ENCODE measurements around the gene MAX. TPM values are rescaled to one million over a fixed set of nuclear protein-coding genes. Genes with fewer than 3 reads are reported as not detected.

Gene MAX
- total and polyA plus RNA-seq, 2 of the 8 experiments (the other 6 are each of a cell fraction or from before 2014, with no cell fraction given), result 36.9 to 65.1 TPM

GRCh38 chr14:65109357-65109756, 7.0 kb upstream of the MAX start:
- Histone ChIP-seq H3K4ac (replicated peaks; ENCODE audit: insufficient read length, low read depth, low read length) (no peak overlapping the region), H3K23ac (ENCODE audit: insufficient read length) (no peak overlapping the region), H3K27ac (ENCODE audit: low read depth, low read length) (no peak overlapping the region), H2AK5ac (ENCODE audit: low read depth, low read length) (no peak overlapping the region), H2BK15ac (ENCODE audit: low read length) (no peak overlapping the region), H2AFZ (ENCODE audit: low read length) (no peak overlapping the region), H3K79me1 (ENCODE audit: low read depth, low read length) (no peaks in the 10 kb centered on the region), H4K8ac (ENCODE audit: extremely low read depth, insufficient read depth, low read length) (no peak overlapping the region), H3K56ac (replicated peaks; ENCODE audit: insufficient read length, low read depth, low read length) (no peak overlapping the region), H3K4me3 (ENCODE audit: extremely low read depth in 1 of 4, insufficient read depth in 2 of 4, low read depth in 3 of 4, low read length in 4 of 4) (no peak overlapping the region), H4K5ac (ENCODE audit: insufficient read length, low read depth, low read length) (no peak overlapping the region), H3K36me3 (ENCODE audit: control insufficient read depth in 2 of 4, insufficient read depth in 4 of 4, low read length in 3 of 4) (no peaks in the 10 kb centered on the region), H4K91ac (replicated peaks; ENCODE audit: insufficient read length, low read length) (no peak overlapping the region), H4K20me1 (replicated peaks in 1 of 2; ENCODE audit: control insufficient read depth in 1 of 2, insufficient read depth in 2 of 2, low read length in 2 of 2) (no peaks in the 10 kb centered on the region), H2BK120ac (replicated peaks; ENCODE audit: low read depth, low read length) (no peak overlapping the region), H3K4me1 (replicated peaks in 1 of 4; ENCODE audit: control insufficient read depth in 3 of 4, insufficient read depth in 4 of 4, low read length in 3 of 4) (no peaks in the 10 kb centered on the region), H3K14ac (ENCODE audit: insufficient read length) (no peak overlapping the region), H3K9me3 (ENCODE audit: insufficient read depth in 2 of 2, low read depth in 1 of 2, low read length in 1 of 2) (no peaks in the 10 kb centered on the region), H3K9ac (replicated peaks in 1 of 4; ENCODE audit: extremely low read depth in 1 of 4, low read depth in 3 of 4, low read length in 3 of 4) (no peak overlapping the region), H3K4me2 (ENCODE audit: insufficient read depth in 1 of 2, low read depth in 2 of 2, low read length in 2 of 2) (no peak overlapping the region), H2BK5ac (ENCODE audit: low read depth, low read length) (no peak overlapping the region), H3K27me3 (replicated peaks in 1 of 4; ENCODE audit: control insufficient read depth in 3 of 4, extremely low read depth in 1 of 4, insufficient read depth in 3 of 4, low read length in 3 of 4) (no peaks in the 10 kb centered on the region; a peak in 1 of 7 replicates), H2BK12ac (ENCODE audit: low read depth, low read length) (no peak overlapping the region), H2BK20ac (ENCODE audit: low read length) (no peak overlapping the region), H3K79me2 (ENCODE audit: control insufficient read depth in 1 of 2, insufficient read depth in 2 of 2, low read length in 2 of 2) (no peaks in the 10 kb centered on the region), H3K18ac (ENCODE audit: extremely low read depth, low read length) (no peak overlapping the region), H3K23me2 (ENCODE audit: low read depth, low read length) (no peaks in the 10 kb centered on the region)
- no peak for FAIRE-seq
- 89% methylated on average over 4 of the region's 4 CpGs; no CpG with 5 or more reads in 1 of the 2 experiments for WGBS, 2 experiments (ENCODE audit: extremely low coverage in 1 of 2, insufficient coverage in 1 of 2, insufficient read length in 1 of 2, insufficient replicate concordance in 2 of 2, low coverage in 1 of 2, low lambda C conversion rate in 2 of 2, missing lambda C conversion rate in 1 of 2)
- CTCF ChIA-PET (ENCODE audit: partially characterized antibody), result interaction anchor here (0.6 to 1.7 kb wide), 4 partner anchors 44 to 1250 kb away, joined by 3 to 5 read pairs (median 4); no protein-coding TSS in a partner anchor
- no peak for DNase-seq (ENCODE audit: low read depth in 1 of 2, low spot score in 2 of 2)
- POLR2A ChIA-PET (ENCODE audit: partially characterized antibody), result no interaction called here
- no peak for TF ChIP-seq ATF3 (IDR thresholded peaks at IDR 0.05; ENCODE audit: insufficient read depth, low read depth, low read length)
- no peak for TF ChIP-seq E2F6 (IDR thresholded peaks at IDR 0.05)
- TF ChIP-seq HDAC6 (IDR thresholded peaks at IDR 0.05; ENCODE audit: low read depth, low read length), result no peak
- TF ChIP-seq SP4 (IDR thresholded peaks at IDR 0.05; ENCODE audit: low read length), result no peak
- TF ChIP-seq ATF2 (IDR thresholded peaks at IDR 0.05; ENCODE audit: low read length), result no peak
- TF ChIP-seq BRCA1 (IDR thresholded peaks at IDR 0.05; ENCODE audit: low read depth, low read length), result no peak
- TF ChIP-seq BCL11A (IDR thresholded peaks at IDR 0.05; ENCODE audit: low read depth in 2 of 2, low read length in 2 of 2), result no peak
- no peak for TF ChIP-seq NRF1 (IDR thresholded peaks at IDR 0.05; ENCODE audit: low read depth, low read length)
- no peak for TF ChIP-seq GTF2F1 (IDR thresholded peaks at IDR 0.05; ENCODE audit: borderline replicate concordance, low read depth, low read length)
- TF ChIP-seq SIN3A (conservative IDR thresholded peaks at IDR 0.05 in 1 of 2, IDR thresholded peaks at IDR 0.05 in 1 of 2; ENCODE audit: low read depth in 1 of 2, low read length in 2 of 2), result no peak
- TF ChIP-seq KDM4A (IDR thresholded peaks at IDR 0.05; ENCODE audit: low read depth, low read length, severe bottlenecking), result no peak
